Liver (tissue), 3 donors: ENCODE data around the gene SMAD1.

ENCODE experiments used
- GABPA ChIP-seq, 2 donors: IDR thresholded peaks in 1 of 2; conservative IDR thresholded peaks in 1 of 2; 2 replicates each; pipeline ENCODE4 v1.6.1; 2016; ENCODE audit warnings: antibody characterized with exemption in 2 of 2, mild to moderate bottlenecking in 1 of 2, moderate library complexity in 1 of 2
- HNF4A ChIP-seq, 2 donors: conservative IDR thresholded peaks; 2 replicates each; pipeline ENCODE4 v1.6.1; 2016; ENCODE audit warnings: antibody characterized with exemption in 2 of 2, mild to moderate bottlenecking in 2 of 2
- HNF4G ChIP-seq: IDR thresholded peaks from 2 replicates; pipeline ENCODE4 v1.6.1; 2016; ENCODE audit warnings: antibody characterized with exemption
- JUND ChIP-seq, 2 donors: IDR thresholded peaks; 2 replicates each; pipeline ENCODE4 v1.6.1; 2016; ENCODE audit warnings: antibody characterized with exemption in 2 of 2
- REST ChIP-seq: IDR thresholded peaks from 2 replicates; pipeline ENCODE4 v1.6.1; 2016; ENCODE audit warnings: antibody characterized with exemption, mild to moderate bottlenecking
- SP1 ChIP-seq: IDR thresholded peaks from 2 replicates; pipeline ENCODE4 v1.6.1; 2018; ENCODE audit warnings: antibody characterized with exemption, mild to moderate bottlenecking
- YY1 ChIP-seq: IDR thresholded peaks from 2 replicates; pipeline ENCODE4 v1.6.1; 2016; ENCODE audit warnings: antibody characterized with exemption, mild to moderate bottlenecking
- ZBTB33 ChIP-seq: IDR thresholded peaks from 2 replicates; pipeline ENCODE4 v1.6.1; 2016; ENCODE audit warnings: antibody characterized with exemption
- TF ChIP-seq, protein P1 (sequence below): fragments of 150-350 bp; IDR thresholded peaks from 2 replicates; pipeline ENCODE4 v1.5.1; 2017; ENCODE audit warnings: improper control_type of control experiment, low read depth, low read length; ENCODE audit not compliant: missing input control
- TF ChIP-seq, protein P2 (sequence below): IDR thresholded peaks from 2 replicates; pipeline ENCODE4 v1.6.1; 2016; ENCODE audit warnings: antibody characterized with exemption
- donor health status: healthy.
- donor health status: healthy.

GRCh38 chr4:145437466-145437865 lies 44.2 kb upstream of the SMAD1 start:
- TF ChIP-seq JUND (IDR thresholded peaks at IDR 0.05) (no peak), GABPA (IDR thresholded peaks at IDR 0.05 in 1 of 2, conservative IDR thresholded peaks at IDR 0.05 in 1 of 2) (no peak), REST (no peak), HNF4G (no peak), YY1 (no peak), SP1 (no peak), ZBTB33 (no peak), HNF4A (conservative IDR thresholded peaks at IDR 0.05) (no peak)
- TF ChIP-seq, protein P1, sequence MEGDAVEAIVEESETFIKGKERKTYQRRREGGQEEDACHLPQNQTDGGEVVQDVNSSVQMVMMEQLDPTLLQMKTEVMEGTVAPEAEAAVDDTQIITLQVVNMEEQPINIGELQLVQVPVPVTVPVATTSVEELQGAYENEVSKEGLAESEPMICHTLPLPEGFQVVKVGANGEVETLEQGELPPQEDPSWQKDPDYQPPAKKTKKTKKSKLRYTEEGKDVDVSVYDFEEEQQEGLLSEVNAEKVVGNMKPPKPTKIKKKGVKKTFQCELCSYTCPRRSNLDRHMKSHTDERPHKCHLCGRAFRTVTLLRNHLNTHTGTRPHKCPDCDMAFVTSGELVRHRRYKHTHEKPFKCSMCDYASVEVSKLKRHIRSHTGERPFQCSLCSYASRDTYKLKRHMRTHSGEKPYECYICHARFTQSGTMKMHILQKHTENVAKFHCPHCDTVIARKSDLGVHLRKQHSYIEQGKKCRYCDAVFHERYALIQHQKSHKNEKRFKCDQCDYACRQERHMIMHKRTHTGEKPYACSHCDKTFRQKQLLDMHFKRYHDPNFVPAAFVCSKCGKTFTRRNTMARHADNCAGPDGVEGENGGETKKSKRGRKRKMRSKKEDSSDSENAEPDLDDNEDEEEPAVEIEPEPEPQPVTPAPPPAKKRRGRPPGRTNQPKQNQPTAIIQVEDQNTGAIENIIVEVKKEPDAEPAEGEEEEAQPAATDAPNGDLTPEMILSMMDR, result no peak
- TF ChIP-seq, protein P2, sequence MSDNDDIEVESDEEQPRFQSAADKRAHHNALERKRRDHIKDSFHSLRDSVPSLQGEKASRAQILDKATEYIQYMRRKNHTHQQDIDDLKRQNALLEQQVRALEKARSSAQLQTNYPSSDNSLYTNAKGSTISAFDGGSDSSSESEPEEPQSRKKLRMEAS, result no peak
